H9 (cell line): Measurements from ENCODE around the gene DEUP1. TPM values are rescaled to one million over a fixed set of nuclear protein-coding genes. Genes with fewer than 3 reads are reported as not detected.

ENCODE experiments used
- DNase-seq: peaks from one replicate; pipeline ENCODE4 v3.0.0-alpha.2; 2017
- H2AFZ ChIP-seq: one replicate; pipeline ENCODE4 v1.6.1; 2013; ENCODE audit warnings: mild to moderate bottlenecking, low read length, control low read depth, moderate library complexity
- H2AK5ac ChIP-seq: 2 replicates; pipeline ENCODE4 v1.6.1; 2013; ENCODE audit warnings: low read length, control low read depth, mixed read lengths; ENCODE audit not compliant: insufficient read length
- H2BK120ac ChIP-seq: one replicate; pipeline ENCODE4 v1.6.1; 2013; ENCODE audit warnings: low read depth, mild to moderate bottlenecking, low read length, control low read depth, inconsistent platforms; ENCODE audit not compliant: poor library complexity, severe bottlenecking
- H2BK12ac ChIP-seq: 2 replicates; pipeline ENCODE4 v1.6.1; 2013; ENCODE audit warnings: low read length, control low read depth, mixed read lengths, low read depth; ENCODE audit not compliant: insufficient read length
- H2BK15ac ChIP-seq: 2 replicates; pipeline ENCODE4 v1.6.1; 2013; ENCODE audit warnings: low read depth, low read length, control low read depth
- H2BK20ac ChIP-seq: one replicate; pipeline ENCODE4 v1.6.1; 2013; ENCODE audit warnings: low read depth, mild to moderate bottlenecking, low read length, control low read depth, inconsistent platforms; ENCODE audit not compliant: poor library complexity, severe bottlenecking
- H2BK5ac ChIP-seq: 2 replicates; pipeline ENCODE4 v1.6.1; 2013; ENCODE audit warnings: low read length, control low read depth, mixed read lengths; ENCODE audit not compliant: insufficient read length
- H3K14ac ChIP-seq: 2 replicates; pipeline ENCODE4 v1.6.1; 2013; ENCODE audit warnings: low read length, control low read depth; ENCODE audit not compliant: insufficient read depth
- H3K18ac ChIP-seq: 2 replicates; pipeline ENCODE4 v1.6.1; 2013; ENCODE audit warnings: low read depth, mild to moderate bottlenecking, mixed read lengths, low read length, control low read depth; ENCODE audit not compliant: insufficient read length
- H3K23ac ChIP-seq: 2 replicates; pipeline ENCODE4 v1.6.1; 2013; ENCODE audit warnings: low read length, control low read depth, mixed read lengths, low read depth; ENCODE audit not compliant: insufficient read length
- H3K23me2 ChIP-seq: 2 replicates; pipeline ENCODE4 v1.6.1; 2013; ENCODE audit warnings: low read depth, mild to moderate bottlenecking, mixed read lengths, low read length, control low read depth; ENCODE audit not compliant: insufficient read length, poor library complexity, severe bottlenecking
- H3K27ac ChIP-seq: 2 replicates; pipeline ENCODE4 v1.5.1; 2013; ENCODE audit warnings: low read length, control low read depth, mixed read lengths, low read depth; ENCODE audit not compliant: insufficient read length
- H3K27me3 ChIP-seq: 2 replicates; pipeline ENCODE4 v1.6.1; 2013; ENCODE audit warnings: low read length, control low read depth, inconsistent platforms; ENCODE audit not compliant: insufficient read depth
- H3K4ac ChIP-seq: 2 replicates; pipeline ENCODE4 v1.6.1; 2013; ENCODE audit warnings: low read depth, mild to moderate bottlenecking, control low read depth, inconsistent platforms, low read length, moderate library complexity
- H3K4me1 ChIP-seq: 2 replicates; pipeline ENCODE4 v1.6.1; 2013; ENCODE audit warnings: low read length, control low read depth, inconsistent platforms; ENCODE audit not compliant: insufficient read depth
- H3K4me2 ChIP-seq: 2 replicates; pipeline ENCODE4 v1.6.1; 2013; ENCODE audit warnings: low read length, control low read depth, mixed read lengths; ENCODE audit not compliant: insufficient read length, insufficient read depth
- H3K56ac ChIP-seq: 2 replicates; pipeline ENCODE4 v1.6.1; 2013; ENCODE audit warnings: low read depth, mild to moderate bottlenecking, mixed read lengths, low read length, control low read depth; ENCODE audit not compliant: insufficient read length
- H3K79me1 ChIP-seq: 2 replicates; pipeline ENCODE4 v1.6.1; 2013; ENCODE audit warnings: low read depth, mild to moderate bottlenecking, moderate library complexity, low read length, control low read depth, inconsistent platforms; ENCODE audit not compliant: insufficient read depth, poor library complexity, severe bottlenecking
- H3K79me2 ChIP-seq: 2 replicates; pipeline ENCODE4 v1.6.1; 2013; ENCODE audit warnings: low read length, control low read depth, inconsistent platforms; ENCODE audit not compliant: insufficient read depth
- H3K9ac ChIP-seq: 2 replicates; pipeline ENCODE4 v1.6.1; 2013; ENCODE audit warnings: low read length, control low read depth, mixed read lengths; ENCODE audit not compliant: insufficient read length; ENCODE audit errors: extremely low read depth
- H3K9me3 ChIP-seq: one replicate; pipeline ENCODE4 v1.6.1; 2013; ENCODE audit warnings: low read depth, low read length, inconsistent platforms; ENCODE audit not compliant: control insufficient read depth
- H3T11ph ChIP-seq: one replicate; pipeline ENCODE4 v1.6.1; 2013; ENCODE audit warnings: mild to moderate bottlenecking, low read length, control low read depth, inconsistent platforms
- H4K20me1 ChIP-seq: one replicate; pipeline ENCODE4 v1.6.1; 2013; ENCODE audit not compliant: control insufficient read depth, insufficient read length, insufficient read depth
- H4K5ac ChIP-seq: 2 replicates; pipeline ENCODE4 v1.6.1; 2013; ENCODE audit warnings: low read depth, mild to moderate bottlenecking, mixed read lengths, low read length, control low read depth; ENCODE audit not compliant: insufficient read length
- H4K8ac ChIP-seq: replicated peaks from 2 replicates; pipeline ENCODE4 v1.6.1; 2013; ENCODE audit warnings: low read length, control low read depth, mixed read lengths, low read depth; ENCODE audit not compliant: insufficient read length
- H4K91ac ChIP-seq: 2 replicates; pipeline ENCODE4 v1.6.1; 2013; ENCODE audit warnings: low read depth, mild to moderate bottlenecking, moderate library complexity, mixed read lengths, low read length, control low read depth; ENCODE audit not compliant: insufficient read length
- H3K27ac Mint-ChIP-seq, 3 experiments: 2 replicates in 2 of 3; 3 replicates in 1 of 3; pipeline ENCODE4 v1.8.0; 2020 to 2021; ENCODE audit warnings: mixed read lengths in 3 of 3, mild to moderate bottlenecking in 1 of 3, moderate library complexity in 1 of 3
- H3K27me3 Mint-ChIP-seq: 2 replicates; pipeline ENCODE4 v1.8.0; 2021; ENCODE audit warnings: low read depth, mild to moderate bottlenecking, moderate library complexity, mixed read lengths
- H3K36me3 Mint-ChIP-seq, 3 experiments: 2 replicates in 2 of 3; 3 replicates in 1 of 3; pipeline ENCODE4 v1.8.0; 2020 to 2021; ENCODE audit warnings: low read depth in 3 of 3, mixed read lengths in 3 of 3; ENCODE audit not compliant: insufficient read depth in 1 of 3
- H3K4me1 Mint-ChIP-seq, 2 experiments: 2 replicates each; pipeline ENCODE4 v1.8.0; 2020; ENCODE audit warnings: mixed read lengths in 2 of 2
- H3K4me3 Mint-ChIP-seq, 2 experiments: 2 replicates in 1 of 2; 3 replicates in 1 of 2; pipeline ENCODE4 v1.8.0; 2020 to 2021; ENCODE audit warnings: mild to moderate bottlenecking in 2 of 2, mixed read lengths in 2 of 2, moderate library complexity in 1 of 2
- H3K9me3 Mint-ChIP-seq, 2 experiments: 2 replicates in 1 of 2; 3 replicates in 1 of 2; pipeline ENCODE4 v1.8.0; 2020; ENCODE audit warnings: mild to moderate bottlenecking in 2 of 2, mixed read lengths in 2 of 2, moderate library complexity in 1 of 2
- total RNA-seq: library from RNA; stranded (reverse); gene quantifications from 2 replicates; pipeline ENCODE4 v1.2.1, GENCODE V29; 2021
- TF ChIP-seq, protein P1 (sequence below): fragments of 200-600 bp; sonication (generic); conservative IDR thresholded peaks from 3 replicates; pipeline ENCODE4 v1.8.0; 2021; ENCODE audit warnings: antibody characterized with exemption, mild to moderate bottlenecking

DEUP1 gene
- total RNA-seq, 1 experiment from 2014 or later, result 0.22 TPM

DNA sequence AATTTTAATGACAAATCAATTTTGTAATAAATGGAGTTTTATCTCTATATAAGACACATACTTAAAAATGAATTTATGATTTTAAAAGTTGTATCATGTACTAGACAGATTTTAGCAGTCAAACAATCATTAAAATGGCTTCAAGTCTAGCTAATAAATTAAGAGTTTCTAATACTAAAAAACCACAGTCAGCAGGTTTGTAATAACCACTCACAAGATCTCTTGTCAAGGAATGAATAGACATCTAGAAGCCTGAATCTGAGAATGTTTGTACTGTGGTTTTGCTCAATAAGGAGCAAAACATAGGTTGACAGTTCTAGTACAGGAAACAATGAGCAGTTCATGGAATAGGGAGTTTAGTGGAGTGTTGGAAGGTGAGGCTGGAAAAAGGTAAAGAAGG is 81.2 kb downstream of the DEUP1 start:
- no peaks in the 10 kb centered on the region for H3K9me3 Mint-ChIP-seq
- H2BK15ac ChIP-seq, result no peak overlapping the region
- H3K36me3 Mint-ChIP-seq, result no peaks in the 10 kb centered on the region
- H4K91ac ChIP-seq, result no peak overlapping the region
- no peak overlapping the region for H2AK5ac ChIP-seq
- no peak overlapping the region for H3K23ac ChIP-seq
- H4K8ac ChIP-seq, result no peak overlapping the region
- H2BK5ac ChIP-seq, result no peak overlapping the region
- no peak overlapping the region for H2BK12ac ChIP-seq
- H3K23me2 ChIP-seq, result no peaks in the 10 kb centered on the region
- H3K4me1 ChIP-seq, result no peaks in the 10 kb centered on the region; the same call in 1 of the 2 replicates
- H3T11ph ChIP-seq, result no peak overlapping the region
- no peaks in the 10 kb centered on the region for H3K79me2 ChIP-seq
- H3K9ac ChIP-seq, result no peak overlapping the region
- H3K27me3 Mint-ChIP-seq, result no peaks in the 10 kb centered on the region
- no peaks in the 10 kb centered on the region for H3K79me1 ChIP-seq
- H3K14ac ChIP-seq, result no peak overlapping the region
- H4K5ac ChIP-seq, result no peak overlapping the region
- no peak for DNase-seq
- no peak overlapping the region for H2BK20ac ChIP-seq
- no peaks in the 10 kb centered on the region for H4K20me1 ChIP-seq
- no peak overlapping the region for H3K56ac ChIP-seq
- H2AFZ ChIP-seq, result no peak overlapping the region
- no peak overlapping the region for H3K4me3 Mint-ChIP-seq
- TF ChIP-seq, protein P1, sequence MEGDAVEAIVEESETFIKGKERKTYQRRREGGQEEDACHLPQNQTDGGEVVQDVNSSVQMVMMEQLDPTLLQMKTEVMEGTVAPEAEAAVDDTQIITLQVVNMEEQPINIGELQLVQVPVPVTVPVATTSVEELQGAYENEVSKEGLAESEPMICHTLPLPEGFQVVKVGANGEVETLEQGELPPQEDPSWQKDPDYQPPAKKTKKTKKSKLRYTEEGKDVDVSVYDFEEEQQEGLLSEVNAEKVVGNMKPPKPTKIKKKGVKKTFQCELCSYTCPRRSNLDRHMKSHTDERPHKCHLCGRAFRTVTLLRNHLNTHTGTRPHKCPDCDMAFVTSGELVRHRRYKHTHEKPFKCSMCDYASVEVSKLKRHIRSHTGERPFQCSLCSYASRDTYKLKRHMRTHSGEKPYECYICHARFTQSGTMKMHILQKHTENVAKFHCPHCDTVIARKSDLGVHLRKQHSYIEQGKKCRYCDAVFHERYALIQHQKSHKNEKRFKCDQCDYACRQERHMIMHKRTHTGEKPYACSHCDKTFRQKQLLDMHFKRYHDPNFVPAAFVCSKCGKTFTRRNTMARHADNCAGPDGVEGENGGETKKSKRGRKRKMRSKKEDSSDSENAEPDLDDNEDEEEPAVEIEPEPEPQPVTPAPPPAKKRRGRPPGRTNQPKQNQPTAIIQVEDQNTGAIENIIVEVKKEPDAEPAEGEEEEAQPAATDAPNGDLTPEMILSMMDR, result no peak
- H3K27ac Mint-ChIP-seq, result peak overlapping the region in 1 of 3 experiments; percentile 25; a peak in 1 of 7 replicates
- H3K9me3 ChIP-seq, result no peaks in the 10 kb centered on the region
- H3K4me2 ChIP-seq, result no peak overlapping the region
- H3K4me1 Mint-ChIP-seq, result peaks cover 19 to 20% of the 10 kb centered on the region in 2 experiments
- no peak overlapping the region for H3K4ac ChIP-seq
- no peak overlapping the region for H3K27ac ChIP-seq
- no peaks in the 10 kb centered on the region for H3K27me3 ChIP-seq
- no peak overlapping the region for H3K18ac ChIP-seq
- H2BK120ac ChIP-seq, result no peak overlapping the region
